Activated CD4-positive, CD25-positive, alpha-beta regulatory T cell treated with anti-CD3 and anti-CD28 coated beads, Interleukin-2, amount 50 U/mL, for 16 hours (primary cell): ENCODE results near the gene PLEKHA8.

Source experiments
- DNase-seq: peaks from one replicate; pipeline ENCODE4 v3.0.0-alpha.2; 2020; ENCODE audit warnings: low read depth, low spot score

PLEKHA8 gene

GRCh38 chr7:30022991-30023390 lies 5.2 kb upstream of the PLEKHA8 start:
- DNase-seq: no peak

- DNase-seq: no peak
These were observed 4.7 kb upstream of the PLEKHA8 start for GRCh38 chr7:30023524-30023923.

GRCh38 chr7:30026229-30027064 lies 1.8 kb upstream of the PLEKHA8 start, which contains the start of gene FKBP14:
Gene FKBP14, minus strand, starts transcription at chr7:30026702. Its CDS starts 194 bp downstream, at chr7:30026508.
- peak; percentile 78 for DNase-seq

GRCh38 chr7:30027065-30027456 lies 1.2 kb upstream of the PLEKHA8 start:
- no peak for DNase-seq

GRCh38 chr7:30027740-30028215 lies 434 bp upstream of the PLEKHA8 start:
- DNase-seq: no peak

- DNase-seq: no peak
These were observed 780 bp downstream of the PLEKHA8 start for GRCh38 chr7:30028749-30029635.

- DNase-seq: no peak
These were observed 1.5 kb downstream of the PLEKHA8 start for GRCh38 chr7:30029696-30030095.

- DNase-seq: no peak
These were observed 4.3 kb downstream of the PLEKHA8 start for GRCh38 chr7:30032310-30033125.

GRCh38 chr7:30034501-30034900 lies 6.3 kb downstream of the PLEKHA8 start:
- no peak for DNase-seq

GRCh38 chr7:30036220-30036619 lies 8.0 kb downstream of the PLEKHA8 start:
- DNase-seq: no peak

- DNase-seq: no peak
These were observed 10.2 kb downstream of the PLEKHA8 start for GRCh38 chr7:30038196-30038980.

GRCh38 chr7:30040938-30041337 lies 12.7 kb downstream of the PLEKHA8 start:
- no peak for DNase-seq

- DNase-seq: no peak
These were observed 13.5 kb downstream of the PLEKHA8 start for GRCh38 chr7:30041526-30042269.

- no peak for DNase-seq
These were observed 18.0 kb downstream of the PLEKHA8 start for GRCh38 chr7:30046127-30046770.

GRCh38 chr7:30047124-30047523 lies 18.9 kb downstream of the PLEKHA8 start:
- DNase-seq: no peak

GRCh38 chr7:30048582-30048981 lies 20.4 kb downstream of the PLEKHA8 start:
- no peak for DNase-seq

GRCh38 chr7:30049173-30049572 lies 21.0 kb downstream of the PLEKHA8 start:
- no peak for DNase-seq

- DNase-seq: no peak
These were observed 24.9 kb downstream of the PLEKHA8 start for GRCh38 chr7:30053068-30053467.

- DNase-seq: no peak
These were observed 29.5 kb downstream of the PLEKHA8 start for GRCh38 chr7:30057741-30058140.
